HL-60/S4 (cell line): ENCODE data around the gene ZNF263.

Source experiments
- in situ Hi-C: fragments of 300-500 bp; cut with MboI; formaldehyde crosslinking; loops from 2 replicates; pipeline ENCODE4 v1.14.3; 2022; ENCODE audit warnings: low sequenced_read_pairs

The ZNF263 gene

DNA sequence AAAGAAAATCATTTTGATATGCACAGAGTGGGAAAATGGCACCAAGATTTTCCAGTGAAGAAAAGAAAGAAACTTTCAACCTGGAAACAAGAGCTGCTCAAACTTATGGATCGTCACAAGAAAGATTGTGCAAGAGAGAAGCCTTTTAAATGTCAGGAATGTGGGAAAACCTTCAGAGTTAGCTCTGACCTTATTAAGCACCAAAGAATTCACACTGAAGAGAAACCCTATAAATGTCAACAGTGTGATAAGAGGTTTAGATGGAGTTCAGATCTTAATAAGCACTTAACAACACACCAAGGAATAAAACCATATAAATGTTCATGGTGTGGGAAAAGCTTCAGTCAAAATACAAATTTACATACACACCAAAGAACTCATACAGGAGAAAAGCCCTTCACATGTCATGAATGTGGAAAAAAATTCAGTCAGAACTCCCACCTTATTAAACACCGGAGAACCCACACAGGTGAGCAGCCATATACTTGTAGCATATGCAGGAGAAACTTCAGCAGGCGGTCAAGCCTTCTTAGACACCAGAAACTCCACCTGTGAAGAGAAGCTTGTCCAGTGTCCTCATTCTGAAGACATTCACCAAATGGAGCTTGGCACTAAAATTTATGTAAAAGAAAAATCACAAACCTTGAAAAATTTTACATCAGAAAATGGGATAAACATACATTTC, 34.2 kb downstream of the ZNF263 start:
- in situ Hi-C loops: no loop called here

GRCh38 chr16:3321816-3322215, 38.5 kb downstream of the ZNF263 start:
- in situ Hi-C loops: no loop called here

DNA sequence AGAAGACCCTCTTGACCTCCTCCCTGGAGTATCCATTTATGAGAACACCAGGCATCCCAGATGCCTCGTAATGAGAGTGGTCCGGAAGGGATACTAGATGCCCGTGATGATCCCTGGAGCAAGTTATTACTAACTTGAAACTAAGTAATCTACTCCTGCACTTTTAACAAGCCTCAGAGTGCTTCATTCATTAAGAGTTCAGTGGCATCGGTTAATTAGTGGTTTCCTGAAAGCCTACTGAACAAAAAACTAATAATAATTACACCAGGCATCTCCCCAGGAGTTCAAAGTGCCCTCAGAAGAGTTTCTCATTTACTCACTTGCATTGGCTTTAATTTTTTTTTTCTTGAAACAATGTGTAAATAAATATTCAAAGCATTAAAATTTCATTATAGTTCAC, 44.2 kb downstream of the ZNF263 start:
- in situ Hi-C loops: no loop called here

- in situ Hi-C loops: no loop called here
Observed at GRCh38 chr16:3328104-3328503, 44.8 kb downstream of the ZNF263 start.

GRCh38 chr16:3328643-3329042, 45.4 kb downstream of the ZNF263 start:
- in situ Hi-C loops: no loop called here
